22Rv1 (cell line): ENCODE measurements around the gene HOXA9.
A peak's percentile ranks its signal among the peaks of the same experiment; 100 is the strongest.

ENCODE experiments used
- H3K27ac ChIP-seq: fragments of 450-650 bp; 2 replicates; pipeline ENCODE4 v1.5.1; 2017
- ZFX ChIP-seq: fragments of 450-650 bp; IDR thresholded peaks from 2 replicates; pipeline ENCODE4 v1.6.1; 2017; ENCODE audit warnings: antibody characterized with exemption, borderline replicate concordance
- TF ChIP-seq, protein P1 (sequence below): fragments of 450-650 bp; IDR thresholded peaks from 2 replicates; pipeline ENCODE4 v1.5.1; 2017; ENCODE audit warnings: mild to moderate bottlenecking

The HOXA9 gene

DNA sequence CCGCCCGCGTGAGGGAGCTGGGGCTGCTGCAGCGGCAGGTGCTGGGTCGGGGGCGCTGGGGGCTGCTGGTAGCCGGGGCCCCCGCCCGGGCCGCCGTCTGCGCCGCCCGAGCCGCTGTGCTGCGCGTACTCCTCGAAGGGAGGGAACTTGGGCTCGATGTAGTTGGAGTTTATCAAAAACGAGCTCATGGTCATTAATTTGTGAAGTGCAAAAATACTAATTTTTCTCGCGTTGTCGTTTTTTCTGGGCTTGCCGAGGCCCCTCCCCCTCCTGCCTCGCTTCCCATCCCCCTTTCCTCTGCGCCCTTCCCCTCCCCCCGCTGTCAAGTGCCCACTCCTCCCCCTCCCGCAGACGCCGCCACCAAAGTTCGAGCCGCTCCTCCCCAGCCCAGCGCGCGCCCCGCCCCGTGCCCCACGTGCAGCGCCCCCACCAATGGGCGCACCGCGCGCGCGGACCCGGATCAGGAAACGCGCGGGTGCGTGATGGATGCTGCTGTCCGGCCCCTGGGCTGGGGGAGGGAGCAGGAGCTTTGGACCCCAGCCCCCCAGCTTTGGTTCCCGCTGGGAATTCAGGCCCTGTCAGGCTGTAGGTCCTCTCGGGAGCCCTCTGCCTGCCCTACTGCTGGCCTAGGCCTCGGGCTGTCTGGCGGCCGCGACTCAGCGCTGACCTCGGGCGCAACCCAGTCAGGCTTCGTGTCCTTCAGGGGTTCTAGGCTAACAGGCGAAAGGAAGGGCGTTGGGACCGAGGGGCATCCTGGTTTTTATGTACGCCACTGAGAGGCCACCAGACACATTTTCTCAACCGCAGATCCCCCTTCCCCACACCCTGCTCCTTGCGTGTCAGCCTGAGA is 34.6 kb downstream of the HOXA9 start, which contains the start of gene HOXA4:
Gene HOXA4, minus strand, starts transcription at position 218 of the 850 bp plus-strand sequence. Its CDS starts 24 bp downstream, at position 194.
- peak within 1 kb of the TSS; percentile 63 for H3K27ac ChIP-seq
- TF ChIP-seq ZFX = no peak
- TF ChIP-seq, protein P1, sequence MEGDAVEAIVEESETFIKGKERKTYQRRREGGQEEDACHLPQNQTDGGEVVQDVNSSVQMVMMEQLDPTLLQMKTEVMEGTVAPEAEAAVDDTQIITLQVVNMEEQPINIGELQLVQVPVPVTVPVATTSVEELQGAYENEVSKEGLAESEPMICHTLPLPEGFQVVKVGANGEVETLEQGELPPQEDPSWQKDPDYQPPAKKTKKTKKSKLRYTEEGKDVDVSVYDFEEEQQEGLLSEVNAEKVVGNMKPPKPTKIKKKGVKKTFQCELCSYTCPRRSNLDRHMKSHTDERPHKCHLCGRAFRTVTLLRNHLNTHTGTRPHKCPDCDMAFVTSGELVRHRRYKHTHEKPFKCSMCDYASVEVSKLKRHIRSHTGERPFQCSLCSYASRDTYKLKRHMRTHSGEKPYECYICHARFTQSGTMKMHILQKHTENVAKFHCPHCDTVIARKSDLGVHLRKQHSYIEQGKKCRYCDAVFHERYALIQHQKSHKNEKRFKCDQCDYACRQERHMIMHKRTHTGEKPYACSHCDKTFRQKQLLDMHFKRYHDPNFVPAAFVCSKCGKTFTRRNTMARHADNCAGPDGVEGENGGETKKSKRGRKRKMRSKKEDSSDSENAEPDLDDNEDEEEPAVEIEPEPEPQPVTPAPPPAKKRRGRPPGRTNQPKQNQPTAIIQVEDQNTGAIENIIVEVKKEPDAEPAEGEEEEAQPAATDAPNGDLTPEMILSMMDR = no peak

GRCh38 chr7:27129729-27130539 is 35.4 kb downstream of the HOXA9 start:
- TF ChIP-seq, protein P1 = peak; percentile 50
- TF ChIP-seq ZFX = no peak
- H3K27ac ChIP-seq = peak overlapping the region; percentile 63

DNA sequence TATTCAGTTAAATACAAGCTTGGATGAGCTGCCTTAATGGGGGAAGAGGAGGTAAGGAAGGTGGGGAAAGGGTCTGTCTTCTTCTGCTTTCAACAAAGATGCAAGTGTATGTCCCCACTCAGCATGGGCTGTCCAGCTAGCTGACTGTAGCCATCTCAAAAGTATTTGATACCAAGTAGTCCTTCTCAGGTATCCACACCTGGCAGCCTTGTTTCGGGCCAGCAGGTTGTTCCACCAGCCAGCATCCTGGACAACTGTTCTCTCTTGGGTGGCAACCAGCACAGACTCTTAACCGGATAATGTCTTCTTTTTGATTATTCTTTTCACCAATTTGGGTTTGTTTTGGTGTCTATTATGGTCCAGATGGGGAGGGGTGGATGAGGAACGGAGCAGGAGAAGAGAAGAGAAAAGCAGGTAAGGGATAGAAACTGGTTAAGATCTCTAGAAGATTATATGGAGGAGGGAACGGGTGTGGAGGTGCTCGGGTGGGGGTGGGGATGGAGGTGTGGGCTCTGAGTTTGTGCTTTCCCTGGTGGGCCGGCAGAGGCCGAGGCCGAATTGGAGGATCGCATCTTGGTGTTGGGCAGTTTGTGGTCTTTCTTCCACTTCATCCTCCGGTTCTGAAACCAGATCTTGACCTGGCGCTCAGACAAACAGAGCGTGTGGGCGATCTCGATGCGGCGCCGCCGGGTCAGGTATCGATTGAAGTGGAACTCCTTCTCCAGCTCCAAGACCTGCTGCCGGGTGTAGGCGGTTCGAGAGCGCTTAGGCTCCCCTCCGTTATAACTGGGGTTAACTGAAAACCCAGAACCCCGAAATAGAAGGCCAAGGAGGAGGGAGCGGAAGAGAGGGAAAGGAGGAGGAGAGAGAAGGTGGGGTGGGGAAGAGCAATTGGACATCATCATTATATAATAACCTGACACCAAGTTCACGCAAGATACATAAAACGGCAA is 36.3 kb downstream of the HOXA9 start:
- H3K27ac ChIP-seq = no peak overlapping the region
- TF ChIP-seq, protein P1 = no peak
- TF ChIP-seq ZFX = no peak

DNA sequence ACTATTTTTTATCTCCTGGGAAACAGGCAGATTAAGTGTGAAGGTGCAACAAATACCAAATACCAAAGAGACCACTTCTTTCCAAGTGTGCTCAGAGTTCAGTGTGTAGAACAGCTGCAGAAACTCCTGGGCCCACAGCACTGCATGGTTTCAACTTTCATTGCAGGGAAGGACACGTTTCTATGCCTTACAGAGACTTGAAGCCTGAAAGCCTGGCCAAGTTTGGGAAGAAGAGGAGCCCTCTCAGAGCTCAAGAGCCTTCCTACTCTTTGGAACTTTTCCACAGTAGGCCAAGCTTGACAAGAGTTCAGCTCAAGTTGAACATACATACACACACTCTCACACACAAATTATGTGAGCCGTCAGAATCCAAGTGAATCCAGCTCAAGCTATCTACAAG is 37.3 kb downstream of the HOXA9 start:
- no peak overlapping the region for H3K27ac ChIP-seq
- no peak for TF ChIP-seq ZFX
- TF ChIP-seq, protein P1 = no peak

GRCh38 chr7:27126596-27127327 is 38.6 kb downstream of the HOXA9 start:
- no peak overlapping the region for H3K27ac ChIP-seq
- TF ChIP-seq, protein P1 = no peak
- no peak for TF ChIP-seq ZFX

- H3K27ac ChIP-seq = no peak overlapping the region
- no peak for TF ChIP-seq ZFX
- TF ChIP-seq, protein P1 = no peak
These were observed 39.3 kb downstream of the HOXA9 start for GRCh38 chr7:27125986-27126394.
